HG03378 (cell line): ENCODE results near the gene EME2.

ENCODE experiments used
- ATAC-seq: cut with Tn5 transposase; IDR thresholded peaks from one replicate; pipeline ENCODE4 v1.9.1; 2021; ENCODE audit warnings: mild to moderate bottlenecking, moderate library complexity; ENCODE audit not compliant: unreplicated experiment

EME2 gene

DNA sequence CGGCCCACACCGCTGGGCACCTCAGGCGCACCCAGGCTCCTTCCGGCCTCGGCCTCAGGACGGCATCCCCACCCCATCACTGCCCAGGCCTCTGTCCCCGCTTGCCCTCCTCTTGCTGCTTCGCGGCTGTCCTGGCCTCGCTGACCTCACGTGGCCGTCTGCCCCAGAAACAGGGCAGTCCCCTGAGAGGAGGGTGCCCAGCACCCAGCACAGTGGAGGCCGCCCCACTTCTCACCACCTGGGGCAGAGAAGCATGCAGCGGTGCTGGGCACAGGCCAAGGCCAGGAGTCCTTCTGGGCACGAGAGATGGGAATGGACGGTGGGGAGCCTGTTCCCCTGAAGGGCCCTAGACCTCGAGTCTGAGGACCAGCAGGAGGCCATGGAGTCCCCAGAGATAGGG, 45.1 kb downstream of the EME2 start:
- no peak for ATAC-seq

- no peak for ATAC-seq
Observed at GRCh38 chr16:1818204-1818872, 45.7 kb downstream of the EME2 start.

GRCh38 chr16:1818873-1819525, 46.4 kb downstream of the EME2 start:
- no peak for ATAC-seq

- ATAC-seq = no peak
Observed at GRCh38 chr16:1819611-1820010, 47.0 kb downstream of the EME2 start.

- no peak for ATAC-seq
Observed at GRCh38 chr16:1820096-1820945, 47.7 kb downstream of the EME2 start.

- no peak for ATAC-seq
Observed at GRCh38 chr16:1820946-1821290, 48.3 kb downstream of the EME2 start.

DNA sequence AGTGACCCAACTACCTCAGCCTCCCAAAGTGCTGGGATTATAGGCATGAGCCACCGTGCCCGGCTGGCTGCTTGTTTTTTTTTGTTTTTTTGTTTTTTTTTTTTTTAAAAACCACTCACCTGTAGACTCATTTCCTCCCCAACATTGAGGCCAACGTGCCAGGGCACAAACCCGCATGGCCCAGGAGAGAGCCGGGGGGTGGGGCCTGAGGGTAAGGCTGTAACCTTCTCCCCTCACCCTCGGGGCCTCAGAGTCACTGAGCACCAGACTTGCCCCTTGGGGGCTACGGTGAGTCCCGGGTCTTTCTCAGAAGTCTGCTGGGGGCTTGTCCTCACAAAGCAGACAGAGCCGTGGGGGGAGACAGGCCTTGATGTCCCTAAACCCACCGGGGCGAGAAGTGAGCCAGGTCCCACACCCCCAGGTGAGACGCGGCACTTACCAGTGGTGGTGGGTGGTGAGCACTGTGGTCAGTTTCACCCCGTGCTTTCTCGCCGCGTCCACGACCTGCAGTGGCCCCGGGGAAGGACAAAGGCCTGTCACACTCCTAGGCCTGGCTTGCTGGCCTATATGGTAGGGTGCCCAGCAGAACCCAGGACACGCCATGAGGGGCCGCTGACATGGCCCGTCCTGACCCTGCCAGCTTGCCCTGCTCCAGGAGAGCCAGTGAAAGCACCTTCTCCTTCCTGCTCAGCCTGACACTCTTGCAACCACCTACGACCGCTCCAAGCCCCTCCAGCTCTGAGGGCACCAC, 49.4 kb downstream of the EME2 start:
- no peak for ATAC-seq

GRCh38 chr16:1822801-1823200, 50.2 kb downstream of the EME2 start:
- ATAC-seq = no peak

- ATAC-seq = no peak
Observed at GRCh38 chr16:1823821-1824220, 51.2 kb downstream of the EME2 start.

- no peak for ATAC-seq
Observed at GRCh38 chr16:1825381-1825863, 52.8 kb downstream of the EME2 start.
